Measurements from ENCODE around the gene CLDN7.

CLDN7 gene

DNA sequence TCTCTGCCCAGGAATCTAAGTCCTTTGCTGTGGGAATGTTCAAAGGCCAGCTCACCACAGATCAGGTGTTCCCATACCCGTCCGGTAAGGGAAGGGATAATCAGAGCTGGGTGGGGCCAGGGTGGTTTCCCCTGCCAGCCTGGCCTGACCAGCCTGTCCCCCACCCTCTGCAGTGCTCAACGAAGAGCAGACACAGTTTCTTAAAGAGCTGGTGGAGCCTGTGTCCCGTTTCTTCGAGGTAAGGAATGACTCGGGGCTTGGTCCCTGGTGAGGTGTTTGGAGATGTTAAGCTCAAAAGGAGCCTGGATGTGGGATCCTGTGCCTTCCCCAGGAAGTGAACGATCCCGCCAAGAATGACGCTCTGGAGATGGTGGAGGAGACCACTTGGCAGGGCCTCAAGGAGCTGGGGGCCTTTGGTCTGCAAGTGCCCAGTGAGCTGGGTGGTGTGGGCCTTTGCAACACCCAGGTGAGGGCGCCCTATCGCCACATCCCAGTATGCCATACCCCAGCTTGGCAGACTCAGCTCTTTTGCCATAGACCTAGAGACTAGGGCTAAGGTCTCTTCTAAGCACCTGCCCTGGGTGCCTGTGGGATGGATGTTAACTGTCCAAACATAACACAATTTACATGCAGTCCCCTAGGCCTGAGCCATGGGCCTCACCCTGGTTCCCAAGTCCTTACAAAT lies 41.5 kb downstream of the CLDN7 start:
- peak; percentile 78 to 81 for DNase-seq

DNA sequence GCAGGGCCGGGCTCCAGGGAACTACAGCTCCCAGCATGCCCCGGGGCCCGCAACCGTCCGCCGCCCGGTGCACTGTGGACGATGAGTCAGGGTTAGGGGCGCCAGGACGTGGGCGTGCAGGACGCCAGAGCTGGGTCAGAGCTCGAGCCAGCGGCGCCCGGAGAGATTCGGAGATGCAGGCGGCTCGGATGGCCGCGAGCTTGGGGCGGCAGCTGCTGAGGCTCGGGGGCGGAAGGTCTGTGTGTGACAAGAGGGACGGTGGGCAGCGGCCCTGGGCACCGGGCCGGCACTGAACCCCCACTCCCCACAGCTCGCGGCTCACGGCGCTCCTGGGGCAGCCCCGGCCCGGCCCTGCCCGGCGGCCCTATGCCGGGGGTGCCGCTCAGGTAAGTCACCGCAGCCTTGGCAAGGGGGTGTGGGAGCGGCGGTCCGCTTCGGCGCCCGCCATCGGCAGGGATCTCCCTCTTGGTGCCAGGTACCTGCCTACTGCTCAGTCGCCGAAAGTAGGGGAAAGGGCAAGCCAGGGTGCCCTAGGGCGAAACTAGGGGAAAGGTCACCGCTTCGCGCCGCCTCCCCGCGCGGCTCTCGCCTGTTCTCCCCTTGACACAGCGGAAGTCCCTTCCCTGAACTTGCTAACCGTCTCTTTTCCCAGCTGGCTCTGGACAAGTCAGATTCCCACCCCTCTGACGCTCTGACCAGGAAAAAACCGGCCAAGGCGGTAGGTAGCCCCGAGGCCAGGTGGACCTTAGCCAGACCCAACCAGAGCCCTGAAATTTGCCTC lies 42.3 kb downstream of the CLDN7 start, which contains the start of the genes ACADVL and DLG4:
ACADVL (plus strand) TSS at position 127 of the 781 bp plus-strand sequence; CDS start at position 174, 47 bp downstream.
DLG4 (minus strand) TSS at position 25 of the 781 bp plus-strand sequence.
- TF ChIP-seq GATA1 (IDR thresholded peaks at IDR 0.05; ENCODE audit: low read depth, low read length) (no peak), POLR2A (IDR thresholded peaks at IDR 0.05; ENCODE audit: low read length) (peak; percentile 75)
- peak; percentile 84 to 92 for DNase-seq

More for the DNA sequence above, 41.5 kb downstream of the CLDN7 start:
- TF ChIP-seq POLR2A (IDR thresholded peaks at IDR 0.05; ENCODE audit: low read length) (no peak), GATA1 (IDR thresholded peaks at IDR 0.05; ENCODE audit: low read depth, low read length) (no peak)

DNA sequence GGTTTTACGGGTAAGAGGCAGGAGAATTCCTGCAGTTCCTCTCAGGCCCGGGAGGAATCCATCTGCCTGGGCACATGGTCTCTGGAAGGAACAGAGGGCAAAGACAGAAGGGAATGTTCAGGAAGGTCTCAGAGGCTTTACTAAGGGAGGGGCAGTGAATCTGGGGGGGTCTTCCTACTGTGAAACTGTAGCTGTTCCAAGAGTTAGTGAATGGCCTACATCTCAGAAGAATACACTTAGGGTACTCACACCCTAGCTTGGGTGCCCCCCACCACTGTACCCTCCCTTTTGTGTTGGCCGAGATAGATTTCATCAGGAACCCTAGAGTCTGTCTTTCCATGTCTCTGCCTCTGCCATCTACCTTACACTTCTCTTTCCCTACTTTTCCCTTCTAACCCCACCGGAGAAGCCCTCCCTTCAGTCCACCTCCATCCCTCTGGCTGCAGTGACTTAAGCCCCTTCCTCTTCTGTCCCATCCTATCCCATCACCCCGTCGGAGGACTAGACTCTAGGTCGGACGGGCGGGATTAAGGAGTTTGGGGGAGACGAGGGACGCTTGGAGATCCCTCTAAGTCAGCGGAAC lies 43.0 kb downstream of the CLDN7 start:
- DNase-seq: no peak
- TF ChIP-seq POLR2A (IDR thresholded peaks at IDR 0.05; ENCODE audit: low read length) (no peak), GATA1 (IDR thresholded peaks at IDR 0.05; ENCODE audit: low read depth, low read length) (no peak)

DNA sequence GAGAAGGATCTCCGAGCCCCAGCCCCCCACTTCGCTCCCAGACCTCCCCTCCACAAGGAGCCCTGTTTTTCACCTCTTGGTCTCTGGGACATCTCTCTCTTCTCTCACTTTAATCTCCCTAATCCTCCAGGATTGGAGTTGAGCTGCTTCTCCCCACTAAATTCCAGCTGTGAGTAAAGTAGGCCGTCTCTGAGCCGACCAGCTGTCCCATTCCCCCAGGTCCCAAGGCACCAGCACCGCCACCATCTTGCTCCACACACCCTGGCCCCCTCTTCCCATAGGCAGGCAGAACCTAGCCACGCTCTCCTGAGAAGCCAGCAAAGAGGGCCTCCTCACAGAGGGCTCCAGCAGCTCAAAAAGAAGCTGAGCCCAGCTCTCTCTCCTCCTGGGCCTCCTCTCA lies 43.5 kb downstream of the CLDN7 start:
- DNase-seq: no peak
- TF ChIP-seq GATA1 (IDR thresholded peaks at IDR 0.05; ENCODE audit: low read depth, low read length) (no peak), POLR2A (IDR thresholded peaks at IDR 0.05; ENCODE audit: low read length) (no peak)

DNA sequence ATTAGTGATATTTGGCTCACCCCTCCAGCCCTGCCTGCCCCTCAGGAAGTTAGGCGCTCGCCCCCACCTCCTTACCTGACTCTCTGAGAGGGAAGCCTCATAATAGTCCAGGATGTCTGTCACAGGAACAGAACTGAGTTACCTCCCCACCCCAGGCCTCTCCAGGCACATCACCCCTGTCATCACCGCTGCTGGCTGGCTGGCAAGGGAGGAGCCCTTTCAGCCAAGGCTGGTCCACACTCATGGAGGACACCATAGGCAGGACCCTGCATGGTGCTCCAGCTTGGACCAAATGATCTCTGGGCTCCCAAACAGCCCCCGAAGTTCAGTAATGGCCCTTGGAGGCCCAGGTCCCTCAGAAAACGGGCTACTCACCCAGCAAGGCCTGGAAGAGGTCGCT lies 44.1 kb downstream of the CLDN7 start:
- DNase-seq: no peak
- TF ChIP-seq GATA1 (IDR thresholded peaks at IDR 0.05; ENCODE audit: low read depth, low read length): no peak
- peak; percentile 15 for TF ChIP-seq POLR2A (IDR thresholded peaks at IDR 0.05; ENCODE audit: low read length)

DNA sequence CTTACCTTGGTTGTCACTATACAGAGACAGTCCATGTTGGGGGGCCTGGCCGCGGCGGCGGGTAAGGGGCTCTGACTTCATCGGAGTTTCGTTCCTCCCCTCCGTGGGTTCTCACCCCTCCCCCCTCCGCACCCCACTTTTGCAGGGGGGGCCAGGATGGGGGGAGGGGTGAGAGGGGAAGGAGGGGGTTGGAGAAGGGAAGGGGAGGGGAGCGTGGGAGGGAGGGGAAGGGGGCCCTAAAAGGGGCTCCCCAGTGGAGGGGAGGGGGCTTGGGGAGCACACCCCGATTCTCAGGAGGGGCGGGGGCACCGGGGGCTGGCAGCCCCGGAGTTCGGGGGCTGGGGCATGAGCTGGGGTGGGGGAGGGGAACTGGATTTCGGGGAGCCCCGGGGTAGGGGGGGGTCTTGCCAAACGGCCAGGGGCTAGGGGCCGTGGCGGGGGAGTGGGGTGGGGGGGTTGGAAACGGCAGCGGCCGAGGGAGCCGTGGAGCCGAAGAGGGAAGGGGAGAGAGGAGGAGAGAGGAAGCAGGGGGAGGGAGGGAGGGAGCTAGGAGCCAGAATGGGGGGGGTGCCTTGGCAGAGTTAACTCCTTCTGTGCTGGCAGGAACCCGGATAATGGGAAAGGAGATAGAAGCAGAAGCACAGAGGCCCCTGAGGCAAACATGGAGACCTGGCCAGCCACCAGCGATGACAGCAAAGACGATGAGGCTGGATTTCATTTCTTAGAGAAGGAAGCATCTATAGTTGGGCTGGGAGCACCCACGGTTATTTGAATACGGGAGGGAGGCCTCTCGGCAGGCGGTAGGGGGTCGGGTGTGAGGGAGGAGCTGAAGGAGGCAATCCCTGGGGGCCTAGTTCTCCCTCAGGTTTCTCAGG lies 44.9 kb downstream of the CLDN7 start:
- TF ChIP-seq GATA1 (IDR thresholded peaks at IDR 0.05; ENCODE audit: low read depth, low read length): no peak
- no peak for TF ChIP-seq POLR2A (IDR thresholded peaks at IDR 0.05; ENCODE audit: low read length)

DNA sequence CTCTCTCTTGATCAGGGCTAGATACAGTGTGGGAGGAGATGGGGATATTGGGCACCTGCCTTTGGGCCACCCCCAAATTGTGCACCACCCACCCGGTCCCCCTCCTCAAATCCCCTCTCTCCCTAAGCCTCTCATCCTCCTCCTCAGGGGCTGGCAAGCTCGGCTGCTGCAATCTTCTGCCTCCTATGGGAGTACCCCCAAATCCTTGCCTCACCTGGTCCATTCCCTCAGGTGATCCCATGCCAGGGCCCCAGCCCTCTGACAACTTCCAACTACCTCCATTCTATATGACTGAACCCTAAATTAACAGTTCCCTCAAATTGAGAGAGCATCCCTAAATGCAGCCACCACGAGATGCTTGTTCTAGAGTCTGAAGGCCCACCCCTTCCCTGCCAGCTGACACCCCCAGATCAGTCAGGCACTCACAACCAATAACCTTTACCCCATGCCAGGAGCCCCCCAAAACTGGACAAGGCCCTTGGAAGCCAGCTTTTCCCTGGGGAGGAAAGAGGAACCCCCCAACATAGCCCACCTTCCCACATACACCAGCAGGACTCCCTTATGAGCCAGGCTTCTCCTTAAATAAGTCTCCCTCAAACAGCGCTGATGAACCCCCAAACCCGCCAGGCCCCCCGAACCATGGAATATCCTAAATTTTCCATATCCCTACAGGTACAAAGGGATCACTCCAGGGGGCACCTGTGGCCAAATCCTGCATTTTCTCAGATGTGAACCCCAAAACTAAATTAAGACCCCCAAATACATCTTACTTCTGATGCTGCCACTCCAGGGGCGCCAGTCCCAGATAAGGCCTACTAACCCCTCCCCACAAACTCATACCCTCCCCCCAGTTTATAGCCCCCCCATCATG lies 45.8 kb downstream of the CLDN7 start:
- TF ChIP-seq GATA1 (IDR thresholded peaks at IDR 0.05; ENCODE audit: low read depth, low read length) (no peak), POLR2A (IDR thresholded peaks at IDR 0.05; ENCODE audit: low read length) (no peak)
- DNase-seq: no peak

More for the DNA sequence above, 44.9 kb downstream of the CLDN7 start:
- peak; percentile 56 to 61 for DNase-seq

DNA sequence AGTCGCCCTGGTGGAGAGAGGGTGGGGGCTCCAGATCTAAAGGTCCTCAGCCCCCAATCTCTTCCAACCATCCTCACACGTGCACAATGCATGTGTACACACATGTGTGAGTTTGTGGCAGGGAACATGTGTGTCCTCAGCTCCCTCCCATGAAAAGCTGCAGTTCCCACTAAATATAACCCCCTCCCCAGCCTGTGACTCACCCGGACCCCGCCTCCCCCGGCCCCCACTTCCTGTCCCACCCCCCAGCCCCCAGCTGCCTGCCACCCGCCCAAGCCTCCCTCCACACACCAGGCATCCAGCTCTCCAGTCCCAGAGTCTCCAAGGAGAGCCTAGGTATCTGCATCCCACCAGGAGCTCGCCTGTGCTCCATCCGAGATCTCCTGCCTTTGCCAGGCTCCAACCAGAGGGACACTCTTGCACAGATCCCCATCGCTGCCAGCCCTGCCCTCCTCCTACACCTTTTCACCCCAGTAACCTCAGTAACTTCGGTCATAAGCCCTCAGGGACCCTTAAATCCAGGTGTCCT lies 46.6 kb downstream of the CLDN7 start:
- TF ChIP-seq GATA1 (IDR thresholded peaks at IDR 0.05; ENCODE audit: low read depth, low read length) (no peak), POLR2A (IDR thresholded peaks at IDR 0.05; ENCODE audit: low read length) (no peak)
- no peak for DNase-seq

DNA sequence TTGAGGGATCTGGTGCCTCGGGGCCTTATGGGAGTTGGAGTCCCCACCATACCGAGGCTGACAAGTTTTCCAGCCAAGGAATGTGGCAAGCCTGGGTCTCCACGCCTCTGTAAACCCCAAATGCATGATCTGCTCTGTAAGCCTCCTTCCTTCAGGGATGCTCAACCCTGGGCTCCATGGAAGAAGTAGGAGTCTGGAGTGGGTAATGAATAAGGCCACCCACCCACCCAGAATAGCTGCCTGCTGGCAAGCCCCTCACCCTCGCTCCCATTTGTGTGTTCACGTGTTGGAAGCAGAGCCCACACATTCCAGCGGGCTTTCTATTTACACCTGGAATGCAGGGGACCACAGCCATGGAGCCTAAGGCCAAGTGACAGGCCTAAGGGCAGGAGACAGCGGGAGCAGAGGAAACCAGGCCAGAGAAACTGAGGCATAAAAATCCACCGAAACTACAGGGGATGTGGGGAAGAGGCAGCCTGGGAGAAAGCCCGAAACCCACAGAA lies 47.1 kb downstream of the CLDN7 start:
- no peak for DNase-seq
- TF ChIP-seq POLR2A (IDR thresholded peaks at IDR 0.05; ENCODE audit: low read length) (no peak), GATA1 (IDR thresholded peaks at IDR 0.05; ENCODE audit: low read depth, low read length) (no peak)

DNA sequence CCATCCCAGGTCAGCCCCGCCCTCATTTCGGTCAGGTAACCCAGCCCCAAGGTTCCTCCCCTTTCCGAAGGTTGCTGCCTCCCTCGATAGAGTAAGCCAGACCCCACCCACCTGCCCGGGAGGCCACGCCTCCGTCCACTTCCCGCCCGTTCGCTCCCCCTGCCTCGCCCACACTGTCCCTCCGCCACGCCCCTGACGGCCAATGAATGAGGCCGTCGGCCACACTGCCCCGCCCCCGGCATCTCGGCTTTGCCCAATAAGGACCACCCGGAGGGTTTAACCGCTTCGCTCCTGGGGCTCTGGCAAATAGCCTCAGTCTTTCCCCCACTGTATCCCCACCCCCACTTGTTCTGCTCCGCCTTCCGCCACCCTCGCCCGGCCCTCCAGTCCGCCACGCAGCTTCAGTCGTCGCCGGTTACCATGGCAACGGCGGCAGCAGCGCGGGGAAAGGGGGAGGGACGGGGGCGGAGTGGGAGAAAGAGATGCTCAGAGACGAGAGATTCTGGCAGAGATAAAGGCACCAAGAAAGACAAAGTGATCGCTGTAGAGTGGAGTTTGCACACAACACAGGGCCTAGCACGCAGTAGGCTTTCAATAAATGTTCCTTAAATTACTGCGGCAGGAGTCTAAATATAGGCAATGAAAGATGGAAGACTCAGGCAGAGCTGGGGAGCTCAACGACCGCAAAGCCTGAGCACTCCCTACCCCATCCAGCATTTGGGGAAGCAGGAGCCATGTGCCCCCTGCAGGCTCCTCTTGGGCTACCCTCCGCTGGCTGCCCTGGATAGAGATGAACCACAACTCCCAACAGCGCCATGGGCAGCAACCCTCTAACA lies 47.8 kb downstream of the CLDN7 start:
- no peak for TF ChIP-seq GATA1 (IDR thresholded peaks at IDR 0.05; ENCODE audit: low read depth, low read length)
- no peak for TF ChIP-seq POLR2A (IDR thresholded peaks at IDR 0.05; ENCODE audit: low read length)
- DNase-seq: peak; percentile 96 to 97

DNA sequence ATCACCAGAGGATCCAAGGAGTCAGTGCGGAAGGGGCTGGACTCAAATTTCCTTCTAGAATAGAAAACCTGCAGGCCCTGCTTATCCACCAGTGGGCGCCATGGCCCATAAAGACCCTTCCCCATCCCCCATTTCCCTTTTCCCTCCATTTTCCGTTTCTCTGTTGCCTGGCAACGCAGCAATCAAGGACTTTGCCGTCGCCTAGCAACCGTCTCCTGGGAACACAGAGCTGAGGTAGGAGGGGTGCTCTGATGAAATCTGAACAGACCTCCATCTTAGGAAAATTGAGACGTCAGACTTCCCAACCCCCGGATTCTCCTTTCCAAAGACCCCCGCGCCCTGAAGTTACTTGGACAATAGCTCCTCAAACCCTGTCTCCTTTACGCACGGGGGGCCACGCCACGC lies 48.4 kb downstream of the CLDN7 start:
- DNase-seq: peak; percentile 87 to 89
- TF ChIP-seq GATA1 (IDR thresholded peaks at IDR 0.05; ENCODE audit: low read depth, low read length): no peak
- TF ChIP-seq POLR2A (IDR thresholded peaks at IDR 0.05; ENCODE audit: low read length): no peak

Measured in erythroblast (primary cell).